ENCODE results near the gene RNH1.

The RNH1 gene

DNA sequence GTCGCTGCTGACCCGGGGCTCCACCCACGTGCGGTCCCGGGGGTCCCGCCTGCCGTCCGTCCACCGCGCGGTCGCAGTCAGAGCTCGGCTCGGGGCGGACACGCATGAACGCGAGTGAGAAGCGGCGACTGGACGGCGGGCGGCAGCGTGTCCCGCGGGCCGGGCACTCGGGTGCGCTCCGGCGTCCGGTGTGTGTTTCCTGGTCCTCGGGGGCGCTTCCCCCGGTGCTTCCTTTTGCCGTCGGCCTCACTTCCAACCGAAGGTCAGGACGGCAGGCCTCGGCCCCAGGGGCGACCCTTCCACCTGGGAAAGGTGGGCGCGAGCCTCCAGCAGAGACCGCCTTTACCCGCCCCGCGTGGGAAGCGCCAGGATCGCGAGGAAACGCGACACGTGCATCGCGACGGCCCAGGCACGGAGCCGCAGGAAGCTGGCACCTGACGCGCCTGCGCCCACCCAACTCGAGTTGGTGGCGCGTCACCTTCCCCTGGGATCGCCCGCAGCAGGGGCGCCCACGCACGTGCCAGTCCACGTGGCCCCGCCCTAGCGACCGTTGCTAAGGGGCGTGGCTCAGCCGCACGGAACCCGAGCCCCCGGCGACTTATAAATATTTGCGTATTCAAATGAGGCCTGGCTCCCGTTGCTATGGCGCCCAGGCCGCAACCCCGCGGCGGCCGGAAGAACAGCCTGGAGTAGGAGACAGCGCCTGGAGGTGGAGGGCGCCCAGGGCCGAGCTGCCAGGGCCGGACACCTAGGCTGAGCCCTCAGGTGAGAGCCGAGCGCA lies 30.0 kb upstream of the RNH1 start, which contains the start of gene LRRC56:
LRRC56 (plus strand) TSS at position 687 of the 781 bp plus-strand sequence. CDS start 3,158 bp downstream, outside the sequence.
- Histone ChIP-seq H3K36me3 (ENCODE audit: control insufficient read depth, insufficient read depth, low read length) (peaks cover 12% of the 10 kb centered on the region), H3K4me3 (ENCODE audit: insufficient read depth, low read depth, low read length, poor library complexity, severe bottlenecking) (peak within 1 kb of the TSS; percentile 68), H3K27ac (ENCODE audit: insufficient read depth, low read length, poor library complexity, severe bottlenecking) (peak within 1 kb of the TSS; percentile 84), H3K4me1 (ENCODE audit: control insufficient read depth, insufficient read depth, low read length, poor library complexity, severe bottlenecking) (peaks cover 33% of the 10 kb centered on the region), H3K27me3 (replicated peaks; ENCODE audit: control insufficient read depth, insufficient read depth, low read length, poor library complexity, severe bottlenecking) (no peaks in the 10 kb centered on the region), H3K9me3 (ENCODE audit: control insufficient read depth, low read length) (no peaks in the 10 kb centered on the region)
- DNase-seq: peak; percentile 90 to 94 (median 91)

GRCh38 chr11:535519-536454 lies 28.7 kb upstream of the RNH1 start, which contains the start of gene HRAS:
Gene HRAS (minus strand): TSS chr11:535576.
- peak within 1 kb of the TSS; percentile 84 for H3K27ac ChIP-seq (ENCODE audit: insufficient read depth, low read length, poor library complexity, severe bottlenecking)
- no peaks in the 10 kb centered on the region for H3K9me3 ChIP-seq (ENCODE audit: control insufficient read depth, low read length)
- no peaks in the 10 kb centered on the region for H3K27me3 ChIP-seq (replicated peaks; ENCODE audit: control insufficient read depth, insufficient read depth, low read length, poor library complexity, severe bottlenecking)
- H3K4me3 ChIP-seq (ENCODE audit: insufficient read depth, low read depth, low read length, poor library complexity, severe bottlenecking): peak within 1 kb of the TSS; percentile 68
- H3K4me1 ChIP-seq (ENCODE audit: control insufficient read depth, insufficient read depth, low read length, poor library complexity, severe bottlenecking): peaks cover 33% of the 10 kb centered on the region
- H3K36me3 ChIP-seq (ENCODE audit: control insufficient read depth, insufficient read depth, low read length): peaks cover 16% of the 10 kb centered on the region
- DNase-seq: peak; percentile 91 to 93 (median 93)

GRCh38 chr11:535210-535518 lies 28.1 kb upstream of the RNH1 start:
- no peaks in the 10 kb centered on the region for H3K9me3 ChIP-seq (ENCODE audit: control insufficient read depth, low read length)
- no peak overlapping the region for H3K27ac ChIP-seq (ENCODE audit: insufficient read depth, low read length, poor library complexity, severe bottlenecking)
- H3K27me3 ChIP-seq (replicated peaks; ENCODE audit: control insufficient read depth, insufficient read depth, low read length, poor library complexity, severe bottlenecking): no peaks in the 10 kb centered on the region
- H3K4me3 ChIP-seq (ENCODE audit: insufficient read depth, low read depth, low read length, poor library complexity, severe bottlenecking): peak overlapping the region; percentile 54
- H3K36me3 ChIP-seq (ENCODE audit: control insufficient read depth, insufficient read depth, low read length): peaks cover 16% of the 10 kb centered on the region
- H3K4me1 ChIP-seq (ENCODE audit: control insufficient read depth, insufficient read depth, low read length, poor library complexity, severe bottlenecking): peaks cover 33% of the 10 kb centered on the region
- no peak for DNase-seq

GRCh38 chr11:534396-535209 lies 27.6 kb upstream of the RNH1 start:
- H3K27me3 ChIP-seq (replicated peaks; ENCODE audit: control insufficient read depth, insufficient read depth, low read length, poor library complexity, severe bottlenecking): no peaks in the 10 kb centered on the region
- DNase-seq: no peak
- H3K36me3 ChIP-seq (ENCODE audit: control insufficient read depth, insufficient read depth, low read length): peaks cover 16% of the 10 kb centered on the region
- no peaks in the 10 kb centered on the region for H3K9me3 ChIP-seq (ENCODE audit: control insufficient read depth, low read length)
- peak overlapping the region; percentile 35 for H3K27ac ChIP-seq (ENCODE audit: insufficient read depth, low read length, poor library complexity, severe bottlenecking)
- H3K4me3 ChIP-seq (ENCODE audit: insufficient read depth, low read depth, low read length, poor library complexity, severe bottlenecking): peak overlapping the region; percentile 54
- peaks cover 33% of the 10 kb centered on the region for H3K4me1 ChIP-seq (ENCODE audit: control insufficient read depth, insufficient read depth, low read length, poor library complexity, severe bottlenecking)

- peaks cover 16% of the 10 kb centered on the region for H3K36me3 ChIP-seq (ENCODE audit: control insufficient read depth, insufficient read depth, low read length)
Observed at GRCh38 chr11:533586-534395, 26.7 kb upstream of the RNH1 start.

DNA sequence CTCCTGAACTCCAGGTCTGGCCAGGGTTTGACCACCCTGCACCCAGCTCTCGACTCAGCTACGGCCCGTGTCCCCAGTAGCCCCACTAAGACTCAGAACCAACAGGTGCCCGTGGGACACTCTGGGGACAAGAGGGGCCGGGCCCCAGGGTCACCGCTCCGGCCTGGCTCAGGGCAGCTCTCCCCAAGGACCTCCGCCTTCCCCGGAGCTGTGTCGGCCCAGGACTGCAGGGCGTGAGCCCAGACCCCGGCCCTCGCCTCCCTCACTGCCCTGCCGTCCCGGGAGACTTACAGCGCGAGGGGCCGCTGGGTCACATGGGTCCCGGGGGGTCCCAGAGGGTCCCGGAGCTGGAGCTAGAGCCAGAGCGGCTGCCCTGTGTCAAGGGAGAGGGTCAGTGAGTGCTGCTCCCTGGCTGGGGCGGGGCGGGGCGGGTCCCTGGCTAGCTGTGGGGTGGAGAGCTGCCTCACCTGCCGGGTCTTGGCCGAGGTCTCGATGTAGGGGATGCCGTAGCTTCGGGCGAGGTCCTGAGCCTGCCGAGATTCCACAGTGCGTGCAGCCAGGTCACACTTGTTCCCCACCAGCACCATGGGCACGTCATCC lies 26.0 kb upstream of the RNH1 start:
- no peaks in the 10 kb centered on the region for H3K9me3 ChIP-seq (ENCODE audit: control insufficient read depth, low read length)
- no peak overlapping the region for H3K4me3 ChIP-seq (ENCODE audit: insufficient read depth, low read depth, low read length, poor library complexity, severe bottlenecking)
- peaks cover 31% of the 10 kb centered on the region for H3K4me1 ChIP-seq (ENCODE audit: control insufficient read depth, insufficient read depth, low read length, poor library complexity, severe bottlenecking)
- peaks cover 16% of the 10 kb centered on the region for H3K36me3 ChIP-seq (ENCODE audit: control insufficient read depth, insufficient read depth, low read length)
- no peak for DNase-seq
- H3K27me3 ChIP-seq (replicated peaks; ENCODE audit: control insufficient read depth, insufficient read depth, low read length, poor library complexity, severe bottlenecking): no peaks in the 10 kb centered on the region
- no peak overlapping the region for H3K27ac ChIP-seq (ENCODE audit: insufficient read depth, low read length, poor library complexity, severe bottlenecking)

More at GRCh38 chr11:533586-534395, 26.7 kb upstream of the RNH1 start:
- Histone ChIP-seq H3K4me3 (ENCODE audit: insufficient read depth, low read depth, low read length, poor library complexity, severe bottlenecking) (no peak overlapping the region), H3K27ac (ENCODE audit: insufficient read depth, low read length, poor library complexity, severe bottlenecking) (no peak overlapping the region), H3K4me1 (ENCODE audit: control insufficient read depth, insufficient read depth, low read length, poor library complexity, severe bottlenecking) (peaks cover 33% of the 10 kb centered on the region), H3K27me3 (replicated peaks; ENCODE audit: control insufficient read depth, insufficient read depth, low read length, poor library complexity, severe bottlenecking) (no peaks in the 10 kb centered on the region), H3K9me3 (ENCODE audit: control insufficient read depth, low read length) (no peaks in the 10 kb centered on the region)
- DNase-seq: no peak

- Histone ChIP-seq H3K27ac (ENCODE audit: insufficient read depth, low read length, poor library complexity, severe bottlenecking) (no peak overlapping the region), H3K27me3 (replicated peaks; ENCODE audit: control insufficient read depth, insufficient read depth, low read length, poor library complexity, severe bottlenecking) (no peaks in the 10 kb centered on the region), H3K4me1 (ENCODE audit: control insufficient read depth, insufficient read depth, low read length, poor library complexity, severe bottlenecking) (peaks cover 26% of the 10 kb centered on the region), H3K36me3 (ENCODE audit: control insufficient read depth, insufficient read depth, low read length) (peaks cover 16% of the 10 kb centered on the region), H3K9me3 (ENCODE audit: control insufficient read depth, low read length) (no peaks in the 10 kb centered on the region), H3K4me3 (ENCODE audit: insufficient read depth, low read depth, low read length, poor library complexity, severe bottlenecking) (no peak overlapping the region)
- no peak for DNase-seq
Observed at GRCh38 chr11:532527-532985, 25.5 kb upstream of the RNH1 start.

GRCh38 chr11:531919-532526 lies 25.0 kb upstream of the RNH1 start:
- Histone ChIP-seq H3K4me1 (ENCODE audit: control insufficient read depth, insufficient read depth, low read length, poor library complexity, severe bottlenecking) (peaks cover 22% of the 10 kb centered on the region), H3K9me3 (ENCODE audit: control insufficient read depth, low read length) (no peaks in the 10 kb centered on the region), H3K27me3 (replicated peaks; ENCODE audit: control insufficient read depth, insufficient read depth, low read length, poor library complexity, severe bottlenecking) (no peaks in the 10 kb centered on the region), H3K36me3 (ENCODE audit: control insufficient read depth, insufficient read depth, low read length) (peaks cover 16% of the 10 kb centered on the region), H3K4me3 (ENCODE audit: insufficient read depth, low read depth, low read length, poor library complexity, severe bottlenecking) (no peak overlapping the region), H3K27ac (ENCODE audit: insufficient read depth, low read length, poor library complexity, severe bottlenecking) (no peak overlapping the region)
- no peak for DNase-seq

Data from effector memory CD4-positive, alpha-beta T cell (primary cell).